HG03025 (cell line): ENCODE data around the gene MUC5B.
"Not testable (repeated sequence)": the region's sequence is repeated elsewhere in the genome, so short reads cannot be mapped to it uniquely, and the experiment has no call there.

Experiments
- ATAC-seq: cut with Tn5 transposase; IDR thresholded peaks from one replicate; pipeline ENCODE4 v1.9.1; 2021; ENCODE audit warnings: mild to moderate bottlenecking, moderate library complexity; ENCODE audit not compliant: unreplicated experiment, low FRiP score

Gene MUC5B

GRCh38 chr11:1244557-1244956 lies 21.7 kb downstream of the MUC5B start:
- not testable (repeated sequence) for ATAC-seq

GRCh38 chr11:1245717-1246116 lies 22.9 kb downstream of the MUC5B start:
- ATAC-seq, result not testable (repeated sequence)

GRCh38 chr11:1246301-1246700 lies 23.4 kb downstream of the MUC5B start:
- not testable (repeated sequence) for ATAC-seq

GRCh38 chr11:1247026-1247425 lies 24.2 kb downstream of the MUC5B start:
- ATAC-seq, result not testable (repeated sequence)

- not testable (repeated sequence) for ATAC-seq
These were observed 26.1 kb downstream of the MUC5B start for GRCh38 chr11:1248951-1249350.

GRCh38 chr11:1250411-1250810 lies 27.5 kb downstream of the MUC5B start:
- not testable (repeated sequence) for ATAC-seq

GRCh38 chr11:1251236-1251770 lies 28.4 kb downstream of the MUC5B start:
- ATAC-seq, result no peak

GRCh38 chr11:1252371-1253102 lies 29.7 kb downstream of the MUC5B start:
- ATAC-seq, result no peak

GRCh38 chr11:1253103-1253485 lies 30.2 kb downstream of the MUC5B start:
- no peak for ATAC-seq

- ATAC-seq, result no peak
These were observed 31.3 kb downstream of the MUC5B start for GRCh38 chr11:1254086-1254648.

- no peak for ATAC-seq
These were observed 31.9 kb downstream of the MUC5B start for GRCh38 chr11:1254733-1255132.

GRCh38 chr11:1255151-1255550 lies 32.3 kb downstream of the MUC5B start:
- ATAC-seq, result no peak

- ATAC-seq, result no peak
These were observed 33.6 kb downstream of the MUC5B start for GRCh38 chr11:1256257-1257045.

- no peak for ATAC-seq
These were observed 34.5 kb downstream of the MUC5B start for GRCh38 chr11:1257366-1257765.

GRCh38 chr11:1257916-1258315 lies 35.0 kb downstream of the MUC5B start:
- no peak for ATAC-seq

- ATAC-seq, result no peak
These were observed 35.7 kb downstream of the MUC5B start for GRCh38 chr11:1258401-1259075.

- no peak for ATAC-seq
These were observed 36.2 kb downstream of the MUC5B start for GRCh38 chr11:1259076-1259461.

- ATAC-seq, result no peak
These were observed 36.7 kb downstream of the MUC5B start for GRCh38 chr11:1259561-1259960.

GRCh38 chr11:1260023-1260501 lies 37.2 kb downstream of the MUC5B start:
- no peak for ATAC-seq

GRCh38 chr11:1260620-1261019 lies 37.8 kb downstream of the MUC5B start:
- ATAC-seq, result no peak
